ENCODE results near the gene ASB11. TPM values are rescaled to one million over a fixed set of nuclear protein-coding genes. Genes with fewer than 3 reads are reported as not detected.

ASB11 gene
- total and polyA plus RNA-seq, 2 donors from 2014 or later: 0.41 TPM; not detected in 1

DNA sequence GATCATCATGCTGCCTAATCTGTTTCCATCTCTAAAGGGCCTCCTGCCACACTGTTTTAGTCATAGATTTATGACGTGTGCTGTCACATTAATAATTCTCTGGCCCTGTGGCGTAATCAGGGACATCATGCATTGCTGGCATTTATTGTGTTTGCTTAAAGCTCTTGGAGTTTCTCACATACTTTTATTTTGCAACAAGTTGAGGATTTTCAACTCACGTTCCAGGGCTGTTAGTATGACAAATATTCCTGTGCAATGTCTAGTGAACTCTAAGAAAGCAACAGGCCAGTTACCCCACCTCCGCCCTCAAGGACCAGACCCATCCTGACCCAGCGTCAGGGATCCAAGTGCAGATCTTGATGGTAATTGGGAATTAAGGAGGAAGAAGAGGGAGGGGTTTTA lies 27.6 kb upstream of the ASB11 start:
- intact Hi-C loops (cut with DNase I): no loop called here
- Histone ChIP-seq H3K4me3 (ENCODE audit: low read length in 3 of 3) (no peak overlapping the region), H3K36me3 (ENCODE audit: control insufficient read depth in 2 of 3, insufficient read depth in 3 of 3, low read length in 3 of 3) (no peaks in the 10 kb centered on the region), H3K27me3 (ENCODE audit: control insufficient read depth, insufficient read depth, low read length) (peaks cover 9% of the 10 kb centered on the region), H3K9ac (ENCODE audit: low read length in 3 of 3) (no peak overlapping the region), H3K9me3 (ENCODE audit: control insufficient read depth in 2 of 3, insufficient read depth in 1 of 3, low read length in 3 of 3) (no peaks in the 10 kb centered on the region), H3K4me1 (ENCODE audit: control insufficient read depth in 2 of 3, insufficient read depth in 2 of 3, low read depth in 1 of 3, low read length in 3 of 3) (no peaks in the 10 kb centered on the region), H3K27ac (ENCODE audit: low read depth in 2 of 2, low read length in 2 of 2) (no peak overlapping the region)
- TF ChIP-seq, protein P1, sequence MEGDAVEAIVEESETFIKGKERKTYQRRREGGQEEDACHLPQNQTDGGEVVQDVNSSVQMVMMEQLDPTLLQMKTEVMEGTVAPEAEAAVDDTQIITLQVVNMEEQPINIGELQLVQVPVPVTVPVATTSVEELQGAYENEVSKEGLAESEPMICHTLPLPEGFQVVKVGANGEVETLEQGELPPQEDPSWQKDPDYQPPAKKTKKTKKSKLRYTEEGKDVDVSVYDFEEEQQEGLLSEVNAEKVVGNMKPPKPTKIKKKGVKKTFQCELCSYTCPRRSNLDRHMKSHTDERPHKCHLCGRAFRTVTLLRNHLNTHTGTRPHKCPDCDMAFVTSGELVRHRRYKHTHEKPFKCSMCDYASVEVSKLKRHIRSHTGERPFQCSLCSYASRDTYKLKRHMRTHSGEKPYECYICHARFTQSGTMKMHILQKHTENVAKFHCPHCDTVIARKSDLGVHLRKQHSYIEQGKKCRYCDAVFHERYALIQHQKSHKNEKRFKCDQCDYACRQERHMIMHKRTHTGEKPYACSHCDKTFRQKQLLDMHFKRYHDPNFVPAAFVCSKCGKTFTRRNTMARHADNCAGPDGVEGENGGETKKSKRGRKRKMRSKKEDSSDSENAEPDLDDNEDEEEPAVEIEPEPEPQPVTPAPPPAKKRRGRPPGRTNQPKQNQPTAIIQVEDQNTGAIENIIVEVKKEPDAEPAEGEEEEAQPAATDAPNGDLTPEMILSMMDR (IDR thresholded peaks at IDR 0.05; ENCODE audit: borderline replicate concordance, extremely low read depth, insufficient read depth): no peak
- DNase-seq: no peak
- FAIRE-seq: no peak

DNA sequence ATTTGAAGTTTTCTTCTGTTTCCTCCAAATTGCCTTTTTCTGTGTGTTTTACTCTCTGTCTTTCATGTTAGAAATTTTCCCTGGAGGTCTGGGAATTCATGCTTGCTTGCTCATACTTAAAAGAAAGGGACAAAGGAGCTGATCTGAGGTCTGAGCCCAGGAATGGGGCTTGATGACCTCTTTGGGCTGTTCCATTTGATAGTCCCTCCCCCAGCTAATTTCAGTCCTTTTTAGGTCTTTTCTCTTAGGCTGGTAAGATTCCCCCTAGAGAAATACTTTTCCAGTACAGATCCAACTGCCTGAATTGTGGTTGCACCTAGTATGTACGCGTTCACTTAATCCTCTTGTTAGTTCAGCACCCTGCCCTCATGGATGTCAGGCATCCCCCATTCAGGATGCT lies 25.4 kb upstream of the ASB11 start:
- intact Hi-C loops (cut with DNase I): no loop called here
- no peak for FAIRE-seq
- no peak overlapping the region for H3K9ac ChIP-seq (ENCODE audit: low read length in 3 of 3)

DNA sequence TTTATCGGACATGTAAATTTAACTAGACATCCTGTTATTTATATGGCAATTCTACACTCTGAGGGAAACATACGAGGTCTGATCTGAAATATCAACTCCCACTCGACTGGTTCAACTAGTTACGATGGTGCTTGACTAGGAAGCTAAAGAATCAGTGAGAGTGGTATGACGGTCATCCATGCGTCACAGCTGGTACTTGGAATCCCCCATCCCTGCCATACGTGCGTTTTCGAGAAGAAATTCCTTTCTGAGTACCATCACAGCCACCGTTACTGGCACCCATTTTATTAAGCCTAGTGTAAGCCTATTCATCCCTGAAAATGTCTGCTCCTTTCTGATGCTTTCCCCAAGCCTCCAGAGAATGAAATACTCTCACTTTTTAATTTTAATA lies 20.6 kb upstream of the ASB11 start:
- intact Hi-C loops (cut with DNase I): no loop called here
- Histone ChIP-seq H3K4me1 (ENCODE audit: control insufficient read depth in 2 of 3, insufficient read depth in 2 of 3, low read depth in 1 of 3, low read length in 3 of 3) (no peaks in the 10 kb centered on the region), H3K27ac (ENCODE audit: low read depth in 2 of 2, low read length in 2 of 2) (peak overlapping the region; percentile 17 to 34), H3K4me3 (ENCODE audit: low read length in 3 of 3) (peak overlapping the region; percentile 63 to 84 (median 82)), H3K9me3 (ENCODE audit: control insufficient read depth in 2 of 3, insufficient read depth in 1 of 3, low read length in 3 of 3) (no peaks in the 10 kb centered on the region), H3K36me3 (ENCODE audit: control insufficient read depth in 2 of 3, insufficient read depth in 3 of 3, low read length in 3 of 3) (peaks cover 0 to 3% (median 3%) of the 10 kb centered on the region in 3 donors), H3K27me3 (ENCODE audit: control insufficient read depth, insufficient read depth, low read length) (peaks cover 19% of the 10 kb centered on the region), H3K9ac (ENCODE audit: low read length in 3 of 3) (peak overlapping the region; percentile 32 to 73 (median 56))
- FAIRE-seq: no peak
- peak in 4 of 5 donors; percentile 37 to 75 (median 58) for DNase-seq
- TF ChIP-seq, protein P1 (IDR thresholded peaks at IDR 0.05; ENCODE audit: borderline replicate concordance, extremely low read depth, insufficient read depth): no peak

More for the DNA sequence above, 25.4 kb upstream of the ASB11 start:
- Histone ChIP-seq H3K27ac (ENCODE audit: low read depth in 2 of 2, low read length in 2 of 2) (no peak overlapping the region), H3K36me3 (ENCODE audit: control insufficient read depth in 2 of 3, insufficient read depth in 3 of 3, low read length in 3 of 3) (no peaks in the 10 kb centered on the region), H3K4me3 (ENCODE audit: low read length in 3 of 3) (no peak overlapping the region), H3K4me1 (ENCODE audit: control insufficient read depth in 2 of 3, insufficient read depth in 2 of 3, low read depth in 1 of 3, low read length in 3 of 3) (no peaks in the 10 kb centered on the region), H3K9me3 (ENCODE audit: control insufficient read depth in 2 of 3, insufficient read depth in 1 of 3, low read length in 3 of 3) (no peaks in the 10 kb centered on the region), H3K27me3 (ENCODE audit: control insufficient read depth, insufficient read depth, low read length) (peaks cover 19% of the 10 kb centered on the region)
- no peak for DNase-seq
- TF ChIP-seq, protein P1 (IDR thresholded peaks at IDR 0.05; ENCODE audit: borderline replicate concordance, extremely low read depth, insufficient read depth): no peak
